Spinal cord (tissue), 10 donors: ENCODE results near the gene TPI1. TPM values are rescaled to one million over a fixed set of nuclear protein-coding genes. Genes with fewer than 3 reads are reported as not detected.
"Not testable (repeated sequence)": the region's sequence is repeated elsewhere in the genome, so short reads cannot be mapped to it uniquely, and the experiment has no call there.

Source experiments
- DNase-seq, 6 donors: peaks; one replicate each; pipeline versions ENCODE4 v3.0.0 to v3.0.0-alpha.2; 2013 to 2015; ENCODE audit warnings: low spot score in 6 of 6, low read depth in 4 of 6
- H3K27ac ChIP-seq: one replicate; pipeline ENCODE4 v1.5.1; 2013; ENCODE audit warnings: low read depth, low read length, control low read depth
- H3K27me3 ChIP-seq: one replicate; pipeline ENCODE4 v1.6.1; 2013; ENCODE audit warnings: low read length; ENCODE audit not compliant: control insufficient read depth, insufficient read depth
- H3K36me3 ChIP-seq: one replicate; pipeline ENCODE4 v1.6.1; 2013; ENCODE audit warnings: low read length; ENCODE audit not compliant: control insufficient read depth, insufficient read depth
- H3K4me1 ChIP-seq: one replicate; pipeline ENCODE4 v1.6.1; 2013; ENCODE audit warnings: low read length; ENCODE audit not compliant: control insufficient read depth, insufficient read depth
- H3K4me3 ChIP-seq: one replicate; pipeline ENCODE4 v1.5.1; 2013; ENCODE audit warnings: low read depth, low read length, control low read depth
- H3K9me3 ChIP-seq: one replicate; pipeline ENCODE4 v1.6.1; 2013; ENCODE audit warnings: low read length; ENCODE audit not compliant: control insufficient read depth, insufficient read depth
- WGBS: methylation state at CpG from one replicate; pipeline ENCODE4 v1.1.5; 2013; ENCODE audit warnings: missing lambda C conversion rate; ENCODE audit not compliant: insufficient coverage; 5-methylcytosine and 5-hydroxymethylcytosine counted together
- polyA plus RNA-seq, 2 donors: library from polyadenylated mRNA; unstranded; fragments of 120-200 nt; gene quantifications; one replicate each; pipeline ENCODE4 v1.2.1, GENCODE V29; 2013; ENCODE audit not compliant: insufficient read length in 2 of 2
- total RNA-seq, 2 donors: library from RNA; depleted of rRNA in 1 of 2; stranded (reverse); fragments of 120-200 nt in 1 of 2; fragments of >200 nt in 1 of 2; gene quantifications; one replicate each; pipeline versions ENCODE4 v1.2.3 to v1.2.4, GENCODE V29; 2013 to 2014
- donor health status: healthy.

TPI1 gene
- total and polyA plus RNA-seq, 4 donors: 413 to 837 (median 527) TPM

DNA sequence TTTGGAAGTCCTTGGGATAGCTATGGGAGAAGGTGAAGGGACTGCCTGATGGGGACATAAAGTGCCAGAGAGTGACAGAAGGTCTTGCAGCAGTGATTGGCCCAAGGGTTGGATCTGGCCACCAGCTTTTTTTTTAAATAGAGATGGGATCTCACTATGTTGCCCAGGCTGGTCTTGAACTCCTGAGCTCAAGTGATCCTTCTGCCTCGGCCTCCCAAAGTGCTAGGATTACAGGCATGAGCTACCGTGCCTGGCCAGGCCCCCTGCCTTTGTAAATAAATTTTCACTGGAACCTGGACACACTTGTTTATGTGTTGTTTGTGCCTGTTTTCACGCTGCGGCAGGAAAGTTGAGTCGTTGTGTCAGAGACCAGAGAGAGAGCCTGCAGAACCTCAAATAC lies 2.0 kb upstream of the TPI1 start:
- 100% methylated on average over 2 of the region's 5 CpGs for WGBS
- DNase-seq, H3K9me3 ChIP-seq, H3K27ac ChIP-seq, H3K27me3 ChIP-seq, H3K4me3 ChIP-seq: not testable (repeated sequence)
- Histone ChIP-seq H3K4me1 (peaks cover 25% of the 10 kb centered on the region), H3K36me3 (peaks cover 71% of the 10 kb centered on the region)

DNA sequence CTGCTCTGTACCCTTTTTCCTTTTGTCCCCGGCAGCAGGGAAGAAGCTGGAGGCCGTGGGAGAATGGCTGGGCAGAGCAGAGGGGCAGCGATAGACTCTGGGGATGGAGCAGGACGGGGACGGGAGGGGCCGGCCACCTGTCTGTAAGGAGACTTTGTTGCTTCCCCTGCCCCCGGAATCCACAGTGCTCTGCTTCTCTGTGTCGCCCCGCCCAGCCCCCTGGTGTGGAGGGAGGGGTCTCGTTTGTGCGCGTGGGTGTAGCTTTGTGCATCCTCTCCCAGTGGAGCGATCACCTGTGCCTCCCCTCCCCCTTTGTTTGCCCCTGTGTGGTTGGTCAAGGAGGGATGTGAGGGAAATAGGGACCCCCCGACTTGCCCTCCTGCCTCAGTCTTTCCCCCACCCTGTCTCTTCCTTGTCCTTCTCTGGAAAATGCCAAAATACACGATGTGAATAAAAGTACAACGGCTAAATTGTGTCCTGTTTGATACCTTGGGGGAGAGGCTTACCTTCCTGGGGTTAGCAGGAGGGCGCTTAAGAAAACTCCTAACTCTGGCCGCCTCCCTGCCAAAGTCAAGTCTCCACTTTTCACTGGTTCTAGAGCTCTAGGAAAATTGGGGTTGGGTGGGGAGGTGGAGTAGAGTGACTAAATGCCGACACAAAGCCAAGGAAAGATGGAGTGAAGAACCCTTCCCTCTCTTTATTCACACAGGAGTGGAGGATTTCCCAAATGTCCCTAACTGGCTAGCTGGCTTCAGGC lies 990 bp upstream of the TPI1 start:
- Histone ChIP-seq H3K9me3 (no peaks in the 10 kb centered on the region), H3K27ac (peak overlapping the region; percentile 86), H3K4me1 (peaks cover 25% of the 10 kb centered on the region), H3K27me3 (no peaks in the 10 kb centered on the region), H3K36me3 (peaks cover 71% of the 10 kb centered on the region), H3K4me3 (no peak overlapping the region)
- DNase-seq: no peak
- 76% methylated on average over 6 of the region's 19 CpGs for WGBS

DNA sequence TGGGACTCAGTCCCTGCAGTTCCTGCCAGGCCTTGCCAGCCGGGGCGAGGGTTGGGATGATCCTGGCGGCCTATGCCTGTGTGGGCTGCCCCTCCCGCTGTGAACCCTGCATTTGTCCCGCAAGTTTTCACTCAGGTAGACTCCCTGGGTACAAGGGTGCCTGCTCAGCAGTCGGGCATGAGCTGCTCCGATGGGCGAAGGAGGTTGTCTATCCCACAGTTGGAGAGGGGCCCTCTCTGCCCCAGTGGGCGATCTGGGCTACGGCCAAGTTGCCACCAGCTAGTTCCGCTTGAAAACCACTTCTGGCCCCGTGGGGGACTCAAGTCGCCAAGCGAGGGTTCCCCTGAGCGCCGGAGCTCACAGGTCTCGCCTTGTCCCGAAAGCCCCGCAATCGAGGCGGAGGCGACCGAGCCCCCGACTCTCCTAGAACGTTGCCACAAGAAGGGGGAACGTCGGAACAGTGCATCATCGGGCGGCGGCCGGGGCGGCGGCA lies 365 bp upstream of the TPI1 start:
- H3K9me3 ChIP-seq: no peaks in the 10 kb centered on the region
- H3K4me3 ChIP-seq: peak overlapping the region; percentile 69
- peaks cover 71% of the 10 kb centered on the region for H3K36me3 ChIP-seq
- peak in 2 of 6 donors; percentile 5 to 50 for DNase-seq
- no peaks in the 10 kb centered on the region for H3K27me3 ChIP-seq
- WGBS: 4% methylated on average over 32 of the region's 33 CpGs
- peak overlapping the region; percentile 86 for H3K27ac ChIP-seq
- H3K4me1 ChIP-seq: peaks cover 32% of the 10 kb centered on the region

DNA sequence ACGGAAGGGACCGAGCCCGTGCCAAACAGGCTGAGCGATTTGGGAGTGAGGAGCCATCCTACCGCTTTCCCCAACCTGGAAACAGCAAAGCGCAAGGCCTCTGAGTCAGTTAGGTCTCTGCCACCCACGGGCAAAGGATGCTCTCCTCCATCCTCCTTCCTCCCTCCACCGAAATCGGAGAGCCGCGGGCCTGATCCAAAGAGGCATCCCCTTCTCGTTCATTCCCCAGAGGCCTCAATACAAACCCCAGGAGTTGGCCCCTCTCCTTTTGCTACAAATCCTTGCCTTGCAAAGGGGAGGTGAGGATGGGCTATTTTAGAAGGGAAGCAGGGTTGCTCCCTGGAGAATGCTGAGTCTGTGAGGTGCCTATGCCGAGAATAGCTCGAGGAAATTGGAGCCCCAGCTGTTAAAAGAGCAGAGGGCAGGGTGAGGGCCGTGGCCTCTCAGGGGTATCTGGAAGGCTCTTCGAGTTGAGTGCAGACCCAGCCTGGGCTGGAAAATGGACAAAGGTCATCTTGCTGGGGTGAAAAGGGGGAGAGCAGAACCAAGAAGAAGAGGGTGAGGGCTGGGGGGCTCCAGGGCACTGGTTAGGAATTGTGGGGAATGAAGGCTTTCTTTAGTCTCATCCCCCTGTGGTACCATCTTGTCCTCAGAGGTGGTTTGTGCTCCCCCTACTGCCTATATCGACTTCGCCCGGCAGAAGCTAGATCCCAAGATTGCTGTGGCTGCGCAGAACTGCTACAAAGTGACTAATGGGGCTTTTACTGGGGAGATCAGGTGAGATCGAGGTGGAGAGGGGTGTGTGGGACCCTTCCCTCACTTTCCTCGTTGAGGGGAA lies 1.1 kb downstream of the TPI1 start:
- peak overlapping the region; percentile 69 for H3K4me3 ChIP-seq
- under 1% methylated on average over 13 of the region's 22 CpGs for whole genome bisulfite sequencing
- H3K36me3 ChIP-seq: peaks cover 62% of the 10 kb centered on the region
- H3K27ac ChIP-seq: peak overlapping the region; percentile 86
- no peaks in the 10 kb centered on the region for H3K27me3 ChIP-seq
- peaks cover 42% of the 10 kb centered on the region for H3K4me1 ChIP-seq
- no peaks in the 10 kb centered on the region for H3K9me3 ChIP-seq
- peak in 2 of 6 donors; percentile 43 to 51 for DNase-seq

DNA sequence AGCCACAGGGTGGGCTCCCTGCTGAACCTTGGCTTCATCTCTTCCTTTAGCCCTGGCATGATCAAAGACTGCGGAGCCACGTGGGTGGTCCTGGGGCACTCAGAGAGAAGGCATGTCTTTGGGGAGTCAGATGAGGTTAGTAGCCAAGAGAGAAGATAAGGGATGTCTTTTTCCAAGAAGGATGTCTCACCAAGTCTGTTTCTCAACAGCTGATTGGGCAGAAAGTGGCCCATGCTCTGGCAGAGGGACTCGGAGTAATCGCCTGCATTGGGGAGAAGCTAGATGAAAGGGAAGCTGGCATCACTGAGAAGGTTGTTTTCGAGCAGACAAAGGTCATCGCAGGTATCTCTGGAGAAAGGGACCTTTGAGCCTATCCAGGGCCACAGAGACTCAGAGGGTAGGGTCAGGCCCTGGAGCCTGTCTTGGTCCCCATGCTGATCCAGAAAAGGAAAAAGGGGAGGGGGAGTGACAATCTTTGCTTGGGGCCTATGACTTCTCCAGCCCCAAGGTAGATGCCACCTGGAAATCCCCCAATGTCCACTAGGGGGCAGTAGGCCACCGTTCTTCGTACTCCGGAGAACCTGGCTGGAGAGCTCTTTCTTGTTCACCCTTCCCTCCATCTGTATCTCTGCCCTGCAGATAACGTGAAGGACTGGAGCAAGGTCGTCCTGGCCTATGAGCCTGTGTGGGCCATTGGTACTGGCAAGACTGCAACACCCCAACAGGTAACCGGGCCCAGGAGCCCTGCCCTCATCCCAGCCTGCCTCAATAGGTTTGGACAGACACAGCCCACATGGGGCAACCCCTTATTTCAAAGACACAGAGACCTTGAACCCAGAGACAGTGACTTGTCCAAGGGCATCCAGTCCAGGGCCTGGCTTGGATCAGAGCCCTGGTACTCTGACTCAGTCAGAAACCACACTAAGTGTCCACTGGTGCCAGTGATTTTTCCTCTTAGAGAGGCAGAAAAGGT lies 2.0 kb downstream of the TPI1 start:
- Histone ChIP-seq H3K36me3 (peaks cover 53% of the 10 kb centered on the region), H3K27me3 (no peaks in the 10 kb centered on the region), H3K4me3 (peak overlapping the region; percentile 69), H3K4me1 (peaks cover 51% of the 10 kb centered on the region), H3K27ac (no peak overlapping the region), H3K9me3 (no peaks in the 10 kb centered on the region)
- WGBS: 30% methylated on average over 12 of the region's 12 CpGs
- peak in 5 of 6 donors; percentile 59 to 94 (median 70) for DNase-seq

DNA sequence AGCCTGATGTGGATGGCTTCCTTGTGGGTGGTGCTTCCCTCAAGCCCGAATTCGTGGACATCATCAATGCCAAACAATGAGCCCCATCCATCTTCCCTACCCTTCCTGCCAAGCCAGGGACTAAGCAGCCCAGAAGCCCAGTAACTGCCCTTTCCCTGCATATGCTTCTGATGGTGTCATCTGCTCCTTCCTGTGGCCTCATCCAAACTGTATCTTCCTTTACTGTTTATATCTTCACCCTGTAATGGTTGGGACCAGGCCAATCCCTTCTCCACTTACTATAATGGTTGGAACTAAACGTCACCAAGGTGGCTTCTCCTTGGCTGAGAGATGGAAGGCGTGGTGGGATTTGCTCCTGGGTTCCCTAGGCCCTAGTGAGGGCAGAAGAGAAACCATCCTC lies 3.0 kb downstream of the TPI1 start:
- Histone ChIP-seq H3K4me1 (peaks cover 56% of the 10 kb centered on the region), H3K36me3 (peaks cover 43% of the 10 kb centered on the region)
- WGBS: 100% methylated on average over 1 of the region's 4 CpGs
- not testable (repeated sequence) for H3K4me3 ChIP-seq, H3K27ac ChIP-seq, H3K9me3 ChIP-seq, DNase-seq, H3K27me3 ChIP-seq

DNA sequence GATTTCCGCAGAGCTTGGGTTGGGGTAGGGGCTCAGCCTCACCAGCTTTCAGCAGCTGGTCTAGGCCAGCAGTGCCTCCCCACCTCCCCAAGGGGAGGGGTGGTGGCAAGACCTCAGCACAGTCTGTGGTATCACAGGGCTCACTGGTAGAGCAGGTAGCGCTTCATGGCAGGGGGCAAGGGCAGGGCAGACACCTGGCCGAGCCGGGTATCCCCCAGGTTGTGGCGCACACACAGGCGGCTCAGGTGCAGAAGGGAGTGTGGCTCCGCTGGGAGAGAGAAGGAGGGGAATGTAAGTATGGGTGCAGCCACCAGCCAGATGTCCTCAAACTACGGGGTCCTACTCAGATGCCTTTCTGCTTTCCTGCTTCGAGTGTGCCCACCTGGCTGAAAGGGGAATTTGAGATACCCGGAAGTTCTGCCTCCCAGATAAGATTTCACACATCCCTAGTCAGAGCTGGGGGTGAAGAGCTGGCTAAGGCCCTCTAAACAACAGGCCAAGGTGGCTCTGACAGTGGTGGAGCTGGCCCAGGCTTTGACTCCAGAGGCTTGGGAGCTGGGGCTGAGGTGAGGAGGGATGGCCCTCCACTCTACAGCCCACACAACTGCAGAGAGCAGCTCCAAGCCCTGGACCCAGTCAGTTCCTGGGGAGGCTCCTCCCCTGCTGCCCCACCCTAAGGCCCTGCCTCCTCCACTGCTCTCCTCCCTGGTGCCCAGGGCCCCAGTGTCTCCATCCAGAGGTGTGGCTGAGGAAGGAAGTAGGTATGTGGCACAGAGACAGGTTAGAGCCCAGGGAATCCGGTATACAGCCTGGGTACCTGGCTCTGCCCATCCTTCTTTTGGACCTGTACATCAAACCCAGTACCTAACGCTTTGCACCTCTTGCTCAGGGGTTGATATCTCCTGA lies 4.0 kb downstream of the TPI1 start:
- Histone ChIP-seq H3K4me1 (peaks cover 56% of the 10 kb centered on the region), H3K9me3 (no peaks in the 10 kb centered on the region), H3K36me3 (peaks cover 33% of the 10 kb centered on the region), H3K27ac (no peak overlapping the region), H3K4me3 (peak overlapping the region; percentile 73), H3K27me3 (no peaks in the 10 kb centered on the region)
- no peak for DNase-seq
- 80% methylated on average over 11 of the region's 12 CpGs for WGBS

DNA sequence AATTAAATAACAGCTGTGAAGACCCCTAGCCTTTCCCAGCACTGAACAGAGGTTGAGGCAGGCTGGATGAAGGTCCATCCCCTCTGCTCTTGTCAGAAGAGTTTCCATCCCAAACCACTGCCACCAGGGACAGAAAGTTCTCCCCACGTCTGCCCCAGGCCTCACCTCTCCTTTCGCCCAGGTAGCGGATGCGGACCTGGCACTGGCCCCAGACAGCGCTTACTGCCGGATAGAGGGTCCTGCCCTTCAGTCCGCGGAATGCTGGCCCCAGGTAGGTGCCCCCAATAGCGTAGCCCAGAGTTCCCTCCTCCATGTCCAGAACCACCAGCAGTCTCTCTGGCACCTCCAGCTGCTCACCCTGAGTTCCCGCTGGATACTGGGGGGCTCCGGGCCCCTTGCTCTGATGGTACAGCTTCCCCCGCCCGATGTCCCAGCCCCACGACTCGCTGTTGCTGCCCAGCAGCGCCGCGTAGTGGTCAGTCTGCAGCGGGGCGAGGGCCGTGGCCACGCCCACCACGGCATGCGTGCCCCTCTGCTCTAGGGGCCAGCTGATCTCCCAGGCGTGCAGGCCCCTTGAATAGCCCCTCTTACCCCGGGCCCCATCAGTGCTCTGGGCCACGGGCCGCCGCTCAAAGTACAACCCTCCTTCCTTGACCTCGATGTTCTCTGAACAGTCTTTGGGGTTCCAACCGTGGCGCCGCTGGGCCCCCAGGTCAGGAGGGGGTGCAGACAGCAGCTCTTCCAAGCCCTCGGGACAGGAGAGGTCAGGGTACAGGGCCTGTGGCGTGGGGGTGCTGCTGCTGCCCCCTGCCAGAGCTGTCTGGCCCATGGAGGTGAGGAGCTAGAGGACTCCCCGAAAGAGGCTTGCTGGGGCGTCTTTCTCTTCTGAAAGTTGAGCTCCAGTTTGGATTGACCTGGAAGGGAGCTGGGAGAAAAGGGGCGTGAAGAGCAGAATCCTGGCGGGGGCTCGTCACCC lies 5.0 kb downstream of the TPI1 start:
- Histone ChIP-seq H3K4me3 (peak overlapping the region; percentile 73), H3K9me3 (no peaks in the 10 kb centered on the region), H3K4me1 (peaks cover 50% of the 10 kb centered on the region), H3K27ac (peak overlapping the region; percentile 76), H3K36me3 (peaks cover 29% of the 10 kb centered on the region), H3K27me3 (no peaks in the 10 kb centered on the region)
- peak in 5 of 6 donors; percentile 63 to 92 (median 68) for DNase-seq
- 1% methylated on average over 35 of the region's 40 CpGs for WGBS
